Measurements from ENCODE around the gene RAC3. TPM values are rescaled to one million over a fixed set of nuclear protein-coding genes. Genes with fewer than 3 reads are reported as not detected.

The RAC3 gene
- total RNA-seq, 1 donor from 2014 or later, result 0.82 TPM

DNA sequence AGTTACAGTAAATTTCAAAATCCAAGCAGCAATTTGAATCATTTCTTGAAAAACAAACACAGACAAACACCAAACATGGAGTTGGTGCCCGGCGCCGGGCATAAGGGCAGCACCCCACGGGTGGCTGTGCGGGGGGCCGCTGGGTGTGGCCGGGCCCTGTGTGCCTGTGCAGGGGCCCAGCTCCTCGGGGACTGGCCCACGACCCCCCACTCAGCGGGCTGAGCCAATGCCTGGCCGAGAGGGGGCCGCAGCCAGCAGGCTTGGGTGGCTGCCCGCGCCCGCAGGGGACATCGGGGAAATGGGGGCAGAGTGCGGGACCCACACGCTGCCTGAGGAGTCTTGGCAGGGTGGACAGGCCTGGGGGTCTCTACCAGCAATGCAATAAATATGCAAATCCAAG lies 47.0 kb downstream of the RAC3 start:
- DNase-seq, result no peak
- Histone ChIP-seq H3K4me1 (no peaks in the 10 kb centered on the region), H3K4me3 (no peak overlapping the region), H3K9me3 (replicated peaks) (no peaks in the 10 kb centered on the region), H3K36me3 (peaks cover 43% of the 10 kb centered on the region), H3K27ac (replicated peaks) (no peak overlapping the region), H3K27me3 (ENCODE audit: low read depth) (no peaks in the 10 kb centered on the region)
- no peak for TF ChIP-seq CTCF (IDR thresholded peaks at IDR 0.05; ENCODE audit: borderline replicate concordance)
- intact Hi-C loops (cut with micrococcal nuclease), result no loop called here

DNA sequence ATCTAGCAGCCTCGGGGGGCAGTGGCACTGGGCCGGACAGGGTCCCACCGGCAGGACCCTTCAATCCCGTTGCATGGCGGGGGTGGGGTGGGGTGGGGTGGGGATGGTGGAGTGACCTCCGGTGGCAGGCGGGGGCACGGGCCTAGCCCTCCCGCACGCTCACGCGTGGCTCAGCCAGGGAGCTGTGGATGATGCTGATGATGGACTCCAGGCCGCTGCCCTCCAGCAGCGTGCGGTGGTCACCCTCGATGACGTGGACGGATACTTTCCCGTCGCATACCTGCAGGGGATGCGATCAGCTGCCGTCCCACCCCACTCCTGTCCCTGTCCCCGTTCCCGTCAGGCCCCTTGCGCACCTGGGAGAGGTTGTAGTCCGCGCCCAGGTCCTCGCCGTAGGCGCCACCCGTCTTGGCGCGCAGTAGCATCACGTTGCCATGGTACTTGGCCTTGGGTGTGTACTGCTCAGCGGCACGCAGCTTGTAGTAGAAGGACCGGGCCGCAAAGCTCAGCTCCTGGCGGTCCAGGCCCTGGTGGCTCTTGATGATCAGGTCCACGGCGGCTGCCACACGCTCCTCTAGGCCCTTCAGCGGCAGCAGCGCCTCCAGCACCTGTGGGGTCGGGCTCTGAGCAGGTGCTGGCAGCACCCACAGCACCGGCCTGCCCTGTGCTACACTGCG lies 47.7 kb downstream of the RAC3 start:
- DNase-seq, result no peak
- H3K9me3 ChIP-seq (replicated peaks), result no peaks in the 10 kb centered on the region
- TF ChIP-seq CTCF (IDR thresholded peaks at IDR 0.05; ENCODE audit: borderline replicate concordance), result no peak
- no peaks in the 10 kb centered on the region for H3K4me1 ChIP-seq
- H3K36me3 ChIP-seq, result peaks cover 50% of the 10 kb centered on the region
- intact Hi-C loops (cut with micrococcal nuclease), result no loop called here
- H3K27ac ChIP-seq (replicated peaks), result no peak overlapping the region
- H3K27me3 ChIP-seq (ENCODE audit: low read depth), result no peaks in the 10 kb centered on the region
- H3K4me3 ChIP-seq, result no peak overlapping the region

DNA sequence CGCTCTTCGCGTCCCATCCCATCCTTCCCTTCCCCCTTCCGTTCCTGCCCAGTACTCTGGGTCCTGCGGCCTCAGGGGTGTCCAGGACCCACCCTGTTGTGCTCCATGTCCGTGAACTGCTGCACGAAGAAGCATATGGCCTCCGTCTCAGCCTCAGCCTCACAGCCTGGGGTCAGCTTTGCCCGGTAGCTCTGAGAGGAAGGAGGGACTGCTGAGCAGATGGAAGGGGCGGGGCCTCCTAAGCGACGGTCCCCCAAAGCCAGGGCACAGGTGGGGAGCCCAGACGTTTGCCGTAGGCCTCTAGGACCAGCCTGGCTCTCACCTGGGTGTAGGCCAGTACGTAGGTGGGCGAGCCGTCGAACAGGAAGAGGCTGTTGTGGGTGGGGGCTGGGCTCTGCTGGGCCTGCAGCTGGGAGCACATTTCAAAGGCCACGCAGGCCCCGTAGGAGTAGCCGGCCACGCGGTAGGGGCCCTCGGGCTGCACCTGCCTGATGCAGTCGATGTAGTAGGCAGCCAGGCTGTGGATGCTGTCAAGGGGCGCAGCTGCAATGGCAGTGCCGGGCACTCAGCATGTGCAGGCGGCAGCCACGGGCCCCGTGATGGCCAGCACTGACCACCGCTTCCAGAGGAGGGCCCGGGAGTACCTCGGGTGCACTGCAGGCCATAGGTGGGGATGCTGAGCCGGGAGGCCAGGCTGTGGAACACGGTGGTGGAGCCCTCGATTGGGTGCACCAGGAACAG lies 48.7 kb downstream of the RAC3 start:
- TF ChIP-seq CTCF (IDR thresholded peaks at IDR 0.05; ENCODE audit: borderline replicate concordance), result no peak
- no peak overlapping the region for H3K27ac ChIP-seq (replicated peaks)
- intact Hi-C loops (cut with micrococcal nuclease), result no loop called here
- peaks cover 61% of the 10 kb centered on the region for H3K36me3 ChIP-seq
- H3K4me1 ChIP-seq, result no peaks in the 10 kb centered on the region
- no peak for DNase-seq
- no peaks in the 10 kb centered on the region for H3K27me3 ChIP-seq (ENCODE audit: low read depth)
- no peak overlapping the region for H3K4me3 ChIP-seq
- no peaks in the 10 kb centered on the region for H3K9me3 ChIP-seq (replicated peaks)

GRCh38 chr17:82080789-82081464 lies 49.4 kb downstream of the RAC3 start:
- Histone ChIP-seq H3K9me3 (replicated peaks) (no peaks in the 10 kb centered on the region), H3K4me1 (no peaks in the 10 kb centered on the region), H3K27me3 (ENCODE audit: low read depth) (no peaks in the 10 kb centered on the region), H3K27ac (replicated peaks) (no peak overlapping the region), H3K36me3 (peaks cover 68% of the 10 kb centered on the region), H3K4me3 (no peak overlapping the region)
- TF ChIP-seq CTCF (IDR thresholded peaks at IDR 0.05; ENCODE audit: borderline replicate concordance), result no peak
- intact Hi-C loops (cut with micrococcal nuclease), result no loop called here
- no peak for DNase-seq

- Histone ChIP-seq H3K9me3 (replicated peaks) (no peaks in the 10 kb centered on the region), H3K4me1 (no peaks in the 10 kb centered on the region), H3K27ac (replicated peaks) (no peak overlapping the region), H3K27me3 (ENCODE audit: low read depth) (no peaks in the 10 kb centered on the region), H3K4me3 (no peak overlapping the region), H3K36me3 (peaks cover 74% of the 10 kb centered on the region)
- TF ChIP-seq CTCF (IDR thresholded peaks at IDR 0.05; ENCODE audit: borderline replicate concordance), result no peak
- intact Hi-C loops (cut with micrococcal nuclease), result no loop called here
- DNase-seq, result no peak
Measured at GRCh38 chr17:82081546-82081945, 50.1 kb downstream of the RAC3 start.
